SK-N-SH (cell line): ENCODE data around the gene CCDC187. TPM values are rescaled to one million over a fixed set of nuclear protein-coding genes. Genes with fewer than 3 reads are reported as not detected.

Experiments used
- CTCF ChIA-PET: fragments of 300-600, 350-600 bp; formaldehyde crosslinking; extraction: SDS; loops from one replicate; lab custom pipeline; 2021; lab: Yijun Ruan, JAX
- POLR2A ChIA-PET: fragments of 350-600 bp; sonication (Branson Sonifier 250); formaldehyde crosslinking; extraction: SDS; loops from one replicate; lab custom pipeline; 2020; ENCODE audit warnings: antibody characterized with exemption, inconsistent platforms; lab: Yijun Ruan, JAX
- DNase-seq: peaks from one replicate; pipeline ENCODE4 v3.0.0; 2012
- H2AFZ ChIP-seq: fragments of 200-600 bp; sonication (generic); 2 replicates; pipeline ENCODE4 v1.8.1; 2016; ENCODE audit warnings: antibody characterized with exemption, mild to moderate bottlenecking, low read depth
- H3F3A ChIP-seq: fragments of 200-600 bp; sonication (generic); replicated peaks from 2 replicates; pipeline ENCODE3; 2016; ENCODE audit warnings: antibody characterized with exemption, mild to moderate bottlenecking; ENCODE audit not compliant: insufficient read depth
- H3K27ac ChIP-seq, 2 experiments: fragments of 200-500 bp in 1 of 2; fragments of 200-600 bp in 1 of 2; sonication (Bioruptor generic) in 1 of 2; sonication (generic), shearing (Covaris generic) in 1 of 2; 2 replicates each; pipeline versions ENCODE4 v1.5.1 to v1.6.1; 2014 to 2016; ENCODE audit warnings: low read depth in 2 of 2, inconsistent platforms in 1 of 2, low read length in 1 of 2, mild to moderate bottlenecking in 1 of 2, mixed read lengths in 1 of 2
- H3K27me3 ChIP-seq: fragments of 200-600 bp; sonication (generic), shearing (Covaris generic); 2 replicates; pipeline ENCODE4 v1.6.1; 2016; ENCODE audit warnings: mixed run types; ENCODE audit not compliant: insufficient read depth
- H3K36me3 ChIP-seq, 2 experiments: fragments of 200-500 bp in 1 of 2; fragments of 200-600 bp in 1 of 2; sonication (Bioruptor generic) in 1 of 2; sonication (generic) in 1 of 2; replicated peaks in 1 of 2; 2 replicates each; pipeline versions ENCODE3 to v1.5.1; 2014 to 2016; ENCODE audit warnings: low read length in 1 of 2, mild to moderate bottlenecking in 1 of 2; ENCODE audit not compliant: insufficient read depth in 2 of 2, control insufficient read depth in 1 of 2
- H3K4me1 ChIP-seq, 2 experiments: fragments of 200-500 bp in 1 of 2; fragments of 200-600 bp in 1 of 2; sonication (Bioruptor generic) in 1 of 2; sonication (generic), shearing (Covaris generic) in 1 of 2; 2 replicates each; pipeline versions ENCODE4 v1.5.1 to v1.6.1; 2014 to 2016; ENCODE audit warnings: low read depth in 1 of 2, low read length in 1 of 2, mixed run types in 1 of 2; ENCODE audit not compliant: insufficient read depth in 2 of 2, control insufficient read depth in 1 of 2
- H3K4me2 ChIP-seq: fragments of 200-600 bp; sonication (generic), shearing (Covaris generic); 2 replicates; pipeline ENCODE4 v1.6.1; 2017; ENCODE audit warnings: mixed run types
- H3K4me3 ChIP-seq, 2 experiments: fragments of 200-500 bp in 1 of 2; fragments of 200-600 bp in 1 of 2; sonication (Bioruptor generic) in 1 of 2; sonication (generic), shearing (Covaris generic) in 1 of 2; 2 replicates each; pipeline versions ENCODE4 v1.5.1 to v1.8.1; 2014 to 2016; ENCODE audit warnings: low read depth in 2 of 2, inconsistent platforms in 1 of 2, low read length in 1 of 2, mild to moderate bottlenecking in 1 of 2, mixed read lengths in 1 of 2, moderate library complexity in 1 of 2
- H3K79me2 ChIP-seq: fragments of 200-600 bp; sonication (generic); 2 replicates; pipeline ENCODE4 v1.8.1; 2017; ENCODE audit warnings: mild to moderate bottlenecking; ENCODE audit not compliant: insufficient read depth
- H3K9ac ChIP-seq: fragments of 200-600 bp; sonication (generic); 2 replicates; pipeline ENCODE4 v1.6.1; 2017; ENCODE audit warnings: mixed run types
- H3K9me2 ChIP-seq: fragments of 200-600 bp; sonication (generic); 2 replicates; pipeline ENCODE4 v1.6.1; 2017; ENCODE audit warnings: mixed run types
- H3K9me3 ChIP-seq: fragments of 200-600 bp; sonication (generic); 2 replicates; pipeline ENCODE4 v1.6.1; 2017; ENCODE audit warnings: mixed run types, mild to moderate bottlenecking, moderate library complexity
- H4K20me1 ChIP-seq: fragments of 200-600 bp; sonication (generic); 2 replicates; pipeline ENCODE4 v1.6.1; 2017; ENCODE audit warnings: mild to moderate bottlenecking, mixed run types; ENCODE audit not compliant: insufficient read depth
- CHD2 ChIP-seq: fragments of 150-350 bp; IDR thresholded peaks from 2 replicates; pipeline ENCODE4 v1.6.1; 2018; ENCODE audit warnings: low read length; ENCODE audit not compliant: partially characterized antibody
- ELF1 ChIP-seq: IDR thresholded peaks from 2 replicates; pipeline ENCODE4 v1.4.0; 2012
- EP300 ChIP-seq, 2 experiments: IDR thresholded peaks; 2 replicates each; pipeline versions ENCODE4 v1.4.0 to v1.6.1; 2012; ENCODE audit warnings: borderline replicate concordance in 1 of 2, low read depth in 1 of 2, low read length in 1 of 2
- EZH2phosphoT487 ChIP-seq: fragments of 200-600 bp; sonication (generic); IDR thresholded peaks from 2 replicates; pipeline ENCODE4 v1.6.1; 2017; ENCODE audit warnings: low read depth, mixed run types, mild to moderate bottlenecking, antibody characterized with exemption, moderate library complexity, borderline replicate concordance
- FOSL2 ChIP-seq: IDR thresholded peaks from 2 replicates; pipeline ENCODE4 v1.4.0; 2012; ENCODE audit warnings: low read depth, mild to moderate bottlenecking, moderate library complexity, borderline replicate concordance
- FOXJ3 ChIP-seq: sonication (generic); formaldehyde crosslinking; IDR thresholded peaks from 2 replicates; pipeline ENCODE4 v1.5.1; 2020; ENCODE audit warnings: mild to moderate bottlenecking, missing genetic modification reagents
- FOXM1 ChIP-seq: IDR thresholded peaks from 2 replicates; pipeline ENCODE4 v1.4.0; 2012; ENCODE audit warnings: low read depth, mild to moderate bottlenecking
- GABPA ChIP-seq: IDR thresholded peaks from 2 replicates; pipeline ENCODE4 v1.4.0; 2012; ENCODE audit warnings: low read depth, mild to moderate bottlenecking
- GATA2 ChIP-seq: sonication (generic); formaldehyde crosslinking; IDR thresholded peaks from 2 replicates; pipeline ENCODE4 v1.5.0; 2020; ENCODE audit warnings: mild to moderate bottlenecking, missing genetic modification reagents
- MAX ChIP-seq: IDR thresholded peaks from 2 replicates; pipeline ENCODE4 v1.4.0; 2012; ENCODE audit warnings: low read depth
- NFIC ChIP-seq: IDR thresholded peaks from 2 replicates; pipeline ENCODE4 v1.4.0; 2012; ENCODE audit warnings: borderline replicate concordance
- NRF1 ChIP-seq: IDR thresholded peaks from 2 replicates; pipeline ENCODE4 v1.6.1; 2012; ENCODE audit warnings: low read depth, mild to moderate bottlenecking, low read length
- PBX3 ChIP-seq: IDR thresholded peaks from 2 replicates; pipeline ENCODE4; 2012
- POLR2AphosphoS5 ChIP-seq: IDR thresholded peaks from 2 replicates; pipeline ENCODE4 v1.6.1; 2012; ENCODE audit warnings: low read depth, low read length
- SIN3A ChIP-seq: IDR thresholded peaks from 2 replicates; pipeline ENCODE4 v1.6.1; 2012; ENCODE audit warnings: low read depth, mild to moderate bottlenecking, low read length, moderate library complexity, borderline replicate concordance
- SMC3 ChIP-seq: IDR thresholded peaks from 2 replicates; pipeline ENCODE4 v1.6.1; 2012; ENCODE audit warnings: low read depth, low read length, improper control_type of control experiment
- TAF1 ChIP-seq: IDR thresholded peaks from 2 replicates; pipeline ENCODE4 v1.6.1; 2012; ENCODE audit warnings: low read depth, mild to moderate bottlenecking, low read length, moderate library complexity, borderline replicate concordance
- TCF12 ChIP-seq: IDR thresholded peaks from 2 replicates; pipeline ENCODE4 v1.4.0; 2012
- TEAD4 ChIP-seq: IDR thresholded peaks from 2 replicates; pipeline ENCODE4 v1.4.0; 2012; ENCODE audit warnings: mild to moderate bottlenecking, borderline replicate concordance; ENCODE audit not compliant: insufficient read depth
- USF2 ChIP-seq: fragments of 150-350 bp; IDR thresholded peaks from 2 replicates; pipeline ENCODE4 v1.6.1; 2017; ENCODE audit warnings: antibody characterized with exemption, low read length, low read depth, borderline replicate concordance
- YY1 ChIP-seq: IDR thresholded peaks from 2 replicates; pipeline ENCODE4 v1.4.0; 2012; ENCODE audit warnings: low read depth, mild to moderate bottlenecking
- WGBS: methylation state at CpG from one replicate; pipeline ENCODE4 v1.1.6; 2017; ENCODE audit warnings: low lambda C conversion rate; 5-methylcytosine and 5-hydroxymethylcytosine counted together
- polyA plus RNA-seq, 3 experiments: library from polyadenylated mRNA; depleted of rRNA; stranded (reverse); fragments of >200 nt; gene quantifications; 2 replicates each; pipeline ENCODE4 v1.2.3, GENCODE V29; 2012

Gene CCDC187
- polyA plus RNA-seq, 1 of the 3 experiments (the other 2 are of a cell fraction) = not detected

GRCh38 chr9:136238342-136238732 is 65.6 kb downstream of the CCDC187 start:
- H2AFZ ChIP-seq = no peak overlapping the region
- no peaks in the 10 kb centered on the region for H3K9me3 ChIP-seq
- POLR2A ChIA-PET = no interaction called here
- H3K36me3 ChIP-seq = peaks cover 0 to 32% of the 10 kb centered on the region in 2 experiments
- peaks cover 57% of the 10 kb centered on the region for H4K20me1 ChIP-seq
- H3F3A ChIP-seq = no peaks in the 10 kb centered on the region
- H3K9ac ChIP-seq = no peak overlapping the region
- no peak for DNase-seq
- TF ChIP-seq GABPA (no peak), EP300 (IDR thresholded peaks at IDR 0.05; ENCODE audit: borderline replicate concordance in 1 of 2, low read depth in 1 of 2, low read length in 1 of 2) (no peak), EZH2phosphoT487 (no peak), NFIC (no peak), FOXJ3 (CRISPR knock-in tag) (no peak), MAX (no peak)
- no peaks in the 10 kb centered on the region for H3K27me3 ChIP-seq
- H3K79me2 ChIP-seq = peaks cover 25% of the 10 kb centered on the region
- H3K27ac ChIP-seq = no peak overlapping the region
- no peaks in the 10 kb centered on the region for H3K9me2 ChIP-seq
- peaks cover 0 to under 1% of the 10 kb centered on the region in 2 experiments; a peak in 1 of 4 replicates for H3K4me1 ChIP-seq
- no peak overlapping the region for H3K4me2 ChIP-seq
- CTCF ChIA-PET = interaction anchor here (0.7 to 2.1 kb wide), 4 partner anchors 13 to 100 kb away, joined by 3 to 7 read pairs (median 3); no protein-coding TSS in a partner anchor
- 90% methylated on average over 12 of the region's 12 CpGs for WGBS
- no peak overlapping the region for H3K4me3 ChIP-seq

GRCh38 chr9:136237486-136238341 is 66.2 kb downstream of the CCDC187 start:
- no peak overlapping the region for H3K9ac ChIP-seq
- H3K4me2 ChIP-seq = no peak overlapping the region
- no peak overlapping the region for H3K27ac ChIP-seq
- TF ChIP-seq SMC3 = no peak
- TF ChIP-seq PBX3 = no peak
- TF ChIP-seq TEAD4 = no peak
- no peak for TF ChIP-seq YY1
- no peak for TF ChIP-seq USF2
- TF ChIP-seq GATA2 (CRISPR knock-in tag) = no peak
- TF ChIP-seq ELF1 = no peak
- TF ChIP-seq TAF1 = no peak
- TF ChIP-seq SIN3A = no peak
- TF ChIP-seq CHD2 = no peak
- no peak for TF ChIP-seq FOXM1
- TF ChIP-seq EP300 (IDR thresholded peaks at IDR 0.05; ENCODE audit: borderline replicate concordance in 1 of 2, low read depth in 1 of 2, low read length in 1 of 2) = no peak
- no peak for TF ChIP-seq GABPA
- no peak for TF ChIP-seq FOSL2
- TF ChIP-seq NRF1 = no peak
- no peak for TF ChIP-seq TCF12
- no peak for TF ChIP-seq EZH2phosphoT487
- no peak for TF ChIP-seq POLR2AphosphoS5
- no peaks in the 10 kb centered on the region for H3F3A ChIP-seq
- H3K79me2 ChIP-seq = peaks cover 19% of the 10 kb centered on the region
- 96% methylated on average over 30 of the region's 32 CpGs for WGBS
- no peak for DNase-seq
- no peaks in the 10 kb centered on the region for H3K27me3 ChIP-seq
- H3K4me3 ChIP-seq = no peak overlapping the region
- peaks cover 56% of the 10 kb centered on the region for H4K20me1 ChIP-seq
- no peaks in the 10 kb centered on the region for H3K9me2 ChIP-seq
- no peak overlapping the region for H2AFZ ChIP-seq
- ChIA-PET POLR2A (interaction anchor here (0.5 kb wide), 1 partner anchor 25 kb away, joined by 3 read pairs; no protein-coding TSS in a partner anchor), CTCF (interaction anchor here (0.9 to 2.1 kb wide), 3 partner anchors 12 to 100 kb away, joined by 3 to 7 read pairs (median 3); no protein-coding TSS in a partner anchor)
- H3K4me1 ChIP-seq = peaks cover 0 to 6% of the 10 kb centered on the region in 2 experiments; a peak in 1 of 4 replicates
- H3K9me3 ChIP-seq = no peaks in the 10 kb centered on the region
- H3K36me3 ChIP-seq = peaks cover 0 to 32% of the 10 kb centered on the region in 2 experiments
